HepG2 (cell line): ENCODE measurements around the gene CAPG. TPM values are rescaled to one million over a fixed set of nuclear protein-coding genes. Genes with fewer than 3 reads are reported as not detected.
A peak's percentile ranks its signal among the peaks of the same experiment; 100 is the strongest.

Experiments
- CAMTA2 ChIP-seq: sonication (generic); formaldehyde crosslinking; IDR thresholded peaks from 2 replicates; pipeline ENCODE4 v1.4.0; 2020; ENCODE audit warnings: mild to moderate bottlenecking, missing genetic modification reagents, borderline replicate concordance
- ELF4 ChIP-seq: sonication (generic); formaldehyde crosslinking; IDR thresholded peaks from 2 replicates; pipeline ENCODE4 v1.5.0; 2020; ENCODE audit warnings: missing genetic modification reagents, mild to moderate bottlenecking, moderate library complexity, borderline replicate concordance
- ERF ChIP-seq: IDR thresholded peaks from 2 replicates; pipeline ENCODE4 v1.6.1; 2018; ENCODE audit warnings: missing biosample characterization, missing genetic modification reagents
- FOXO1 ChIP-seq: sonication (generic); formaldehyde crosslinking; IDR thresholded peaks from 2 replicates; pipeline ENCODE4 v1.4.0; 2020; ENCODE audit warnings: missing genetic modification reagents
- FOXO4 ChIP-seq: sonication (generic); formaldehyde crosslinking; conservative IDR thresholded peaks from 2 replicates; pipeline ENCODE4 v1.8.1; 2023; ENCODE audit warnings: missing genetic modification reagents
- JUND ChIP-seq: sonication (generic); formaldehyde crosslinking; IDR thresholded peaks from 2 replicates; pipeline ENCODE4 v1.8.0; 2022; ENCODE audit warnings: mild to moderate bottlenecking, missing genetic modification reagents
- PAF1 ChIP-seq: IDR thresholded peaks from 2 replicates; pipeline ENCODE4 v1.6.1; 2016; ENCODE audit warnings: missing genetic modification reagents, missing compliant biosample characterization
- PAWR ChIP-seq: sonication (generic); formaldehyde crosslinking; IDR thresholded peaks from 2 replicates; pipeline ENCODE4 v1.4.0; 2020; ENCODE audit warnings: missing genetic modification reagents, mild to moderate bottlenecking, borderline replicate concordance
- PRPF4 ChIP-seq: fragments of 200-400 bp; formaldehyde crosslinking; IDR thresholded peaks from 2 replicates; pipeline ENCODE4 v1.6.1; 2016; ENCODE audit warnings: low read length, low read depth; ENCODE audit not compliant: poor library complexity, severe bottlenecking
- RFXANK ChIP-seq: IDR thresholded peaks from 2 replicates; pipeline ENCODE4 v1.6.1; 2016
- SKI ChIP-seq: fragments of 450-650 bp; IDR thresholded peaks from one replicate; pipeline ENCODE4 v1.6.1; 2018; ENCODE audit warnings: mild to moderate bottlenecking; ENCODE audit not compliant: partially characterized antibody
- STAT5B ChIP-seq: sonication (generic); formaldehyde crosslinking; IDR thresholded peaks from 2 replicates; pipeline ENCODE4 v1.4.0; 2020; ENCODE audit warnings: missing genetic modification reagents
- YEATS4 ChIP-seq: sonication (generic); formaldehyde crosslinking; IDR thresholded peaks from 2 replicates; pipeline ENCODE4 v1.4.0; 2020; ENCODE audit warnings: missing genetic modification reagents, borderline replicate concordance
- ZBTB14 ChIP-seq: sonication (generic); formaldehyde crosslinking; IDR thresholded peaks from 2 replicates; pipeline ENCODE4 v1.4.0; 2020; ENCODE audit warnings: missing genetic modification reagents
- ZIK1 ChIP-seq: sonication (generic); formaldehyde crosslinking; IDR thresholded peaks from 2 replicates; pipeline ENCODE4 v1.5.0; 2020; ENCODE audit warnings: mild to moderate bottlenecking, low read depth, missing genetic modification reagents, borderline replicate concordance
- ZNF251 ChIP-seq: sonication (generic); formaldehyde crosslinking; IDR thresholded peaks from 2 replicates; pipeline ENCODE4 v1.9.0; 2021; ENCODE audit warnings: mild to moderate bottlenecking, missing genetic modification reagents
- ZNF274 ChIP-seq: sonication (generic); formaldehyde crosslinking; IDR thresholded peaks from 2 replicates; pipeline ENCODE4 v1.5.1; 2020; ENCODE audit warnings: mild to moderate bottlenecking, missing genetic modification reagents
- ZNF367 ChIP-seq: sonication (generic); formaldehyde crosslinking; IDR thresholded peaks from 2 replicates; pipeline ENCODE4 v1.4.0; 2020; ENCODE audit warnings: missing genetic modification reagents, borderline replicate concordance
- ZNF574 ChIP-seq: sonication (generic); formaldehyde crosslinking; IDR thresholded peaks from 2 replicates; pipeline ENCODE4 v1.4.0; 2020; ENCODE audit warnings: missing genetic modification reagents
- ZNF576 ChIP-seq: sonication (generic); formaldehyde crosslinking; IDR thresholded peaks from 2 replicates; pipeline ENCODE4 v1.4.0; 2020; ENCODE audit warnings: mild to moderate bottlenecking, missing genetic modification reagents
- ZNF766 ChIP-seq: sonication (generic); formaldehyde crosslinking; IDR thresholded peaks from 2 replicates; pipeline ENCODE4 v1.5.0; 2020; ENCODE audit warnings: missing genetic modification reagents, borderline replicate concordance
- polyA plus RNA-seq, 8 experiments: library from polyadenylated mRNA; depleted of rRNA in 3 of 8; stranded (reverse) in 7 of 8; unstranded in 1 of 8; fragments of >200 nt; fragmentation: Illumina TruSeq in 4 of 8; extraction: Trizol in 4 of 8; gene quantifications; 2 replicates each; pipeline versions ENCODE4 v1.2.1 to v1.2.3, GENCODE V29; 2011 to 2016; ENCODE audit warnings: low read depth in 4 of 8, missing spikeins in 1 of 8, mixed read lengths in 1 of 8; ENCODE audit not compliant: insufficient read depth in 1 of 8
- total RNA-seq, 5 experiments: library from RNA; depleted of rRNA; stranded (reverse); fragments of >200 nt; fragmentation: Illumina TruSeq; extraction: Trizol; gene quantifications; 2 replicates each; pipeline ENCODE4 v1.2.3, GENCODE V29; 2016; ENCODE audit warnings: low read depth in 1 of 5
- TF ChIP-seq, protein P1 (sequence below): sonication (generic); formaldehyde crosslinking; IDR thresholded peaks from 2 replicates; pipeline ENCODE4 v1.8.0; 2022; ENCODE audit warnings: low read depth, missing genetic modification reagents
- TF ChIP-seq, protein P2 (sequence below): sonication (generic); formaldehyde crosslinking; IDR thresholded peaks from 2 replicates; pipeline ENCODE4 v1.8.1; 2023; ENCODE audit warnings: mild to moderate bottlenecking, missing genetic modification reagents, borderline replicate concordance

CAPG gene
- total and polyA plus RNA-seq, 2 of the 13 experiments (the other 11 are each of a cell fraction or from before 2014, with no cell fraction given) = 12.7 to 18.2 TPM

- TF ChIP-seq ERF (peak; percentile 96), ZNF766 (CRISPR knock-in tag) (peak; percentile 88), STAT5B (CRISPR knock-in tag) (0 out of 2 replicates have a peak, but pooled peaks have one; percentile 31), SKI (peak; percentile 100), ZNF274 (CRISPR knock-in tag) (no peak), RFXANK (CRISPR knock-in tag) (peak; percentile 68; the same call in 1 of the 2 replicates), ZNF576 (no peak), PRPF4 (no peak), ZIK1 (CRISPR knock-in tag) (no peak), PAWR (CRISPR knock-in tag) (no peak; the same call in 1 of the 2 replicates), ZNF251 (CRISPR knock-in tag) (no peak), ELF4 (CRISPR knock-in tag) (no peak), PAF1 (no peak), FOXO1 (peak; percentile 95), YEATS4 (CRISPR knock-in tag) (peak; percentile 59), ZNF574 (CRISPR knock-in tag) (peak; percentile 87), CAMTA2 (CRISPR knock-in tag) (no peak), ZNF367 (CRISPR knock-in tag) (no peak), ZBTB14 (CRISPR knock-in tag) (peak; percentile 43; the same call in 1 of the 2 replicates), JUND (peak; percentile 96), FOXO4 (no peak)
- TF ChIP-seq, protein P1, sequence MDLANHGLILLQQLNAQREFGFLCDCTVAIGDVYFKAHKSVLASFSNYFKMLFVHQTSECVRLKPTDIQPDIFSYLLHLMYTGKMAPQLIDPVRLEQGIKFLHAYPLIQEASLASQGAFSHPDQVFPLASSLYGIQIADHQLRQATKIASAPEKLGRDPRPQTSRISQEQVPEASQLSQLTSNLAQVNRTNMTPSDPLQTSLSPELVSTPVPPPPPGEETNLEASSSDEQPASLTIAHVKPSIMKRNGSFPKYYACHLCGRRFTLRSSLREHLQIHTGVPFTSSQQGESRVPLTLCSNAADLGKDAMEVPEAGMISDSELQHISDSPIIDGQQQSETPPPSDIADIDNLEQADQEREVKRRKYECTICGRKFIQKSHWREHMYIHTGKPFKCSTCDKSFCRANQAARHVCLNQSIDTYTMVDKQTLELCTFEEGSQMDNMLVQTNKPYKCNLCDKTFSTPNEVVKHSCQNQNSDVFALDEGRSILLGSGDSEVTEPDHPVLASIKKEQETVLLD (CRISPR knock-in tag) = no peak
- TF ChIP-seq, protein P2, sequence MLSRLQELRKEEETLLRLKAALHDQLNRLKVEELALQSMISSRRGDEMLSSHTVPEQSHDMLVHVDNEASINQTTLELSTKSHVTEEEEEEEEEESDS (CRISPR knock-in tag) = no peak
Measured at GRCh38 chr2:85421260-85422071, 11.3 kb upstream of the CAPG start (continued).
